Measurements from ENCODE around the gene SEMA4D.

SEMA4D gene

DNA sequence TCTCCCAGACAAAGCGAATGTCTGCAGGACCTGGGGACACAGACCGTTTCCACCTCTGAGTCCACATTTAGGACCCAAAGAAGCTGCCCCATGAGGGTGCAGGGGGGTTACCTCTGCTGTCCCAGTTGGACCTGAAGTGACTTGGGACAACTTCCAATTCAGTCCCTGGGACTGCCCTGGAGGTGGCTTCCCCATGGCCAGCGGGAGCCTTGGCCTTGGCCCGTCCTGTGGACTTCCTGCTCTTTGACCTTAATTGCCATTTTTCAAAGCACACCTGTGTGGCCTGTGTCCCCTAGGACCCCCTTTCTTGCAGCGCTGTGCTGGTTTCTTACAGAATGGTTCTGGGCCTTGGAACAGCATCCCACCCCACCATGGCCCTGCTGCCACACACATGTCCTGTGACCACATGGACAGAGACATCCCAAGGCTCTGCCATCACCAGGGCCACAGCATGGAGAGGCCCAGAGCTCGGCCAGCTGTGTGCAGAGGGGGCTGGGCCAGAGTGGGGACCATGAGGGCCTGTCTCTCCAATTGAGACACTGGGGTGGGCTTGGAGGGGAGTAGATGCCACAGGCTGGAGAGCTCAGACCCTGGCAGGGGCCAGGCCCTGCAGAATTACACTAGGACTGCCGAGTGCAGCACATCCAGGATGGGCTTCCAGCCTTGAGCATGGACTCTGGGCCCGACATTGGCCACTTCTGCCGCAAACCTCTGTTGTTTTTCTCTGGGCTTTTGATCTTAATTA lies 133.8 kb downstream of the SEMA4D start:
- in situ Hi-C loops (cut with HindIII; ENCODE audit: low sequenced_read_pairs), result no loop called here

DNA sequence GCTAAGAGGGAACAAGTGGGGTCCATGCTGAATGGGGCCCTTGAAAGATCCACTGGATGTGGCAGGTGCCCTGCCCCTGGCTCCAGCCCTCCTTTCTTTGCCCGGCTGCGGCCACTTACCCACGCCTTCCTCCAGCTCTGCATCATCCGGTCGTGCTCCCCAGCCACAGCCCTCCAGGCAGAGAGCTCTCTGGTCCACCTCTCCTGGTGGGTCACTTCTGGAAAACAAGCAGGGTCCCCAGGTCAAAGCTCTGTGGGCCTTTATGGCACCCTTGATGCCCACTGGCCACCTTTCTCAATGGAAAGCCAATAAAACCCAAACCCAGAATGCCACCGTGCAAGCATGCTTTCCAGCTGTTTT lies 134.6 kb downstream of the SEMA4D start:
- in situ Hi-C loops (cut with HindIII; ENCODE audit: low sequenced_read_pairs), result no loop called here

DNA sequence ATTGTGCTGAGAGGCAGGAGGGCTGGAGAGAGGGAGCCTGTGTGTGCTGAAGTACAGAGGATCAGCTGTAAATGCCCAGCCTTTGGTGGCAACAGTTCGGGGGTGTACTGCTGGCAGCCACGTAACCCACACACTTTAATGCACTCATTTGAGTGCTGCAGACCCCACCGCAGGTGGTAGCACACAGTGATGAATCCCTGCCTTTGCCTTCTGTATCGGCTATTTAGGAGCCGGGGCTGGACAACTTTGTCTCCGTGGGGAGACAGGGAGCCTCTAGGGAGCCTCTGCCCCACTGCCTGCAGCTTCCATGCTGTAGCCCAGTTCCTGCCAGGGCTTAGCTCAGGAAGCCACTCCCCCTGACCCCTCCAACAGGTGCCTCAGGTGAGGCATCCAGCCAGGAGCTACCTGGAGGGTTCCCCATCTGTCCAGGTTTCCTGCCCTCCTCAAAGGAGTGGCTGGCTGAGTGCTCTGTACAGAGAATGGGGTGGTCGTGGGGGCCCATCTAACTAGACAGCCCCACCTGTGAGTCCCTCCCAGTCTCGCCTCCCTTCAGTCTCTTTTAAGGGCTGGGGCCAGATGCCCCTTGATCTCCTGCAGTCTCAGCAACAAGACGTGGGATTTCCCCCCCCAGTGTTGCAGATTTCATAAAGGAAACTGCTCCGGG lies 135.1 kb downstream of the SEMA4D start:
- in situ Hi-C loops (cut with HindIII; ENCODE audit: low sequenced_read_pairs), result no loop called here

DNA sequence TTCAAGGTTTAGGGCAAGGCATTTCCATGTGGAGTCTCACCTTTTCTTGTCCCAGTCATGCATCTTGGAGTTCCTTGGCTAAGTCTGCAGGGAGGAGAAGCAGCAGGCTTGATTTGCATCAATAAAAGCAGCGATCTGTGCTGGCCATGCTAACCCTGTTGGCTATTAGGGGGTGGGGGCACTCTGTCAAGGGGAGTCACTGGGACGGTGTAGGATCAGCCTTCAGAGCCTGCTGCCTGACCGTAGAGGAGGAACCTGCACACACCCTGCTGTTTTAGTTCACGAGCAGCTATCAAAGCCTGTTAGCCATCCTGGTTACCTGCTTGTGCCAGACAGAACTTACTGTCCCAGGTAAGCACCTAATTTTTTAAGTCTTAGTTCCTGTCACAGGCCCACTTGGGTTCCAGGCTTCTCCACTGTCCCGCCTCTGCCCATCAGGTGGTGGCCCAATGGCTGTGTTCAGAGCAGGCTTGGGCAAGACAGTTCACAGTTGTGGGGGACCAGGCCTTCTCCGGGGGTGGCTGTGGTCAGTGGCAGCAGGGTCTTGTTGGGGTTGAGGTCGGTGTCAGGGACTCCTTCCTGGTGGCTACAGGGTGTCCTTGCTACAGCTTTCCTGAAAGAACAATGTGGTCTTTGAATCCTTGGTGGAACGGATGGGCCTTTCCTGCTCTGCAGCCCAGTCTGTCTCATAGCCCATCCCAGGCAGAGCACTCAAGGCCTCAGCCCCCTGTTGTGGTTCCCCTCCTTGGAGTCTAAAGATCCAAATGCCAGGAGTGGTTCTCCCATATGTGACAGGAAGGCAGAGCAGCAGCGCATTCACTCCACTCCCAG lies 135.9 kb downstream of the SEMA4D start:
- in situ Hi-C loops (cut with HindIII; ENCODE audit: low sequenced_read_pairs), result no loop called here

DNA sequence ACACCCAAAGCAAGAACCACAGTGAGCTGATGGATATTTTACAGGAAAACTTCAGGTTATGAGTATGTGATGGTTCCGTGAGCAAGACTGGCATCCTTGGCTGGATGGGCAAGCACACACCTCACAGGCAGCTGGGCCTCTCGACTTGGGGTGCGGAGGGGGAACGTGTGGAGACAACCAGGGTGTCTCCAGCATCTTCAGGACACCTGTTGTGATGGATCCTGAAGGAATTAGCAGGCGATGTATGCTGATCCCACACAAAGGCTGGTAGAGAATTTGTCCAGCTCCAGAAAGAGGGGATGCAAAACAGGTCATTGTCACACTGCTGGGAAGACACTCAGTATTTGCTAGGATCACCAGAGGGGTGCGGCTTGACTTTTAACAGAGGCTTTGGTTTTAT lies 136.9 kb downstream of the SEMA4D start:
- in situ Hi-C loops (cut with HindIII; ENCODE audit: low sequenced_read_pairs), result no loop called here

DNA sequence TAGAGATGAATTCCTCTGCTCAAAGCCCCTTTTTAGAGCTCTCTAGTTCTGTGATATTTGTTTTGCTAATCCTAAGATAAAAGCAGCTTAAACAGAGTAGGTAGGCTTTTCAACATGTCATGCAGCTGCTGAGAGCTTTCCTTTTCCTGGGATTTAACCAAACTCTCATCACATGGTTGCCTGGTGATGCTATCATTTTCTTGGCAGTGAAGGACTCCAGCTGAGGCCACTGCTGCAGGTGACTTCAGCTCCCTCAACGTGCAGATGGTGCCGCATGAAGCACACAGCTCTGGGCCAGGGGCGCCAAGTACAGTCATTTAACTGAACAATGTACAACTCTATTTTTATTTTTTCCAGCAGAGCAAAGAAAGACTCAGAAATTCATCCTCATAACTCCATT lies 137.4 kb downstream of the SEMA4D start:
- in situ Hi-C loops (cut with HindIII; ENCODE audit: low sequenced_read_pairs), result no loop called here

DNA sequence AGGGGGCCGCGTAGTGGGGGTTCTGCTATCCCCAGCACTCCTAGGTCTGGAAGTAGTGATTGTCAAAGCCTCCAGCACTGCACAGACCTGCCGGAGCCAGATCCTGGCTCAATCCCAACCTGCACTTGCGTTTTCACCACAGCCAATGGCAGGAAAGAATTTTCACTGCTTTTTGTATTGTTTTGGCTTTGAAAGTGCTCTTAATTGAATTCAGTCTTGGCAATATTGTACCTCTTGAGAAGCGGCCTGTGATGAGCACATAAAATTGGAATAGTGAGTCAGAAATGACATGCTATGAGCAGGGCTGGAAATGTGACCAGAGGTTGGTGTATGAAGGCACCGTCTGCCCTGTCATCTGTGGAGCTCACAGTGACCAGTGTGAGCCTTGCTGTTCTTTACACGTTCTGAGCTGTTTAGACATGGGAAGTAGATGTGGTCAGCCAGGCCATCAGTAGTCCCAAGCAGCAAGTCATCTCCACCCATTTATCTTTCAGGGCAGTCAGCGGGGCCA lies 138.1 kb downstream of the SEMA4D start:
- in situ Hi-C loops (cut with HindIII; ENCODE audit: low sequenced_read_pairs), result no loop called here

DNA sequence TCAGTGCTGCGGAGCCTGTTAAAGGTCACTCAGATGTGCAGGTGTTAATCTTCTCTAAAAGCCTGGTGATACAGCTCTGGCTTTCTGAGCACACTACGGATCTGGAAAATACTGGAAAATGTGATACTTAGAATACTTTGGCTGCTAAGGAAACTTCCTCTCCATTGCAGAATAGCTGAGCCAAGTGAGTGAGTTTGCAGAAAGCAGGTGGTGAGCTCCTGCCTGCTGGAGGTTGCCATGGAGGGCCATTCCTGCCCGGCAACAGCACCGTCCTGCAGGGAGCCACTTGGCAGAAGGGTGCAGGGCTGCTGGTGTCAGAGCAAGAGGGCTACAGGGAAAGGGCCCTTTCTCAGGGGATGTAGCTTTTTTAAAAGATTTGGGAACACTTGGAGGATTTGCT lies 138.9 kb downstream of the SEMA4D start:
- in situ Hi-C loops (cut with HindIII; ENCODE audit: low sequenced_read_pairs), result no loop called here

DNA sequence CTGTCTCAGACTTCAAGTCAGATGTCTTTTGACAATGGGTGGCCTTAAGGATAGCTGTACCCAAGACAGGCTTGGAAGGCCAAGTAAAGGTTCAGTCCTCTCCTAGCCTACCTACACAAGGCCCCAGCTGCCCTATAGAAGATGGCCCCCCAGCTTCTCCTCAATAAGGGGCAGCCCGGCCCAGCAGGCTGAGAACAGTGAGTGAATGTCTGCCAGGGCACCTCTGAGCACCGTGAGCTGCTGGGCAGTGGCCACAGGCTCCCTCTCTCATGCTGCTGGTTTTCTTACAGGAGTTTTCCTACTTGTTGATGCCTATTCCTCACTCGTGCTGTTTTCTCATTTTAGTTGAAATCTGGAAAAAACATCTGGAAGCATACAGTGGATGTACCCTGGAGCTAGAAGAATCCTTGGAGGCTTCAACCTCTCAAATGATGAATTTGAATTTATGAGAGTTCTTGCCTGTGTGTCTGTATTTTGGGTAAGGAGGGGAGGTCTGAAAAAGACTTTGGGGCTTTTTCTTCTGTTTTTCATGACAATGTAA lies 139.5 kb downstream of the SEMA4D start:
- in situ Hi-C loops (cut with HindIII; ENCODE audit: low sequenced_read_pairs), result no loop called here

DNA sequence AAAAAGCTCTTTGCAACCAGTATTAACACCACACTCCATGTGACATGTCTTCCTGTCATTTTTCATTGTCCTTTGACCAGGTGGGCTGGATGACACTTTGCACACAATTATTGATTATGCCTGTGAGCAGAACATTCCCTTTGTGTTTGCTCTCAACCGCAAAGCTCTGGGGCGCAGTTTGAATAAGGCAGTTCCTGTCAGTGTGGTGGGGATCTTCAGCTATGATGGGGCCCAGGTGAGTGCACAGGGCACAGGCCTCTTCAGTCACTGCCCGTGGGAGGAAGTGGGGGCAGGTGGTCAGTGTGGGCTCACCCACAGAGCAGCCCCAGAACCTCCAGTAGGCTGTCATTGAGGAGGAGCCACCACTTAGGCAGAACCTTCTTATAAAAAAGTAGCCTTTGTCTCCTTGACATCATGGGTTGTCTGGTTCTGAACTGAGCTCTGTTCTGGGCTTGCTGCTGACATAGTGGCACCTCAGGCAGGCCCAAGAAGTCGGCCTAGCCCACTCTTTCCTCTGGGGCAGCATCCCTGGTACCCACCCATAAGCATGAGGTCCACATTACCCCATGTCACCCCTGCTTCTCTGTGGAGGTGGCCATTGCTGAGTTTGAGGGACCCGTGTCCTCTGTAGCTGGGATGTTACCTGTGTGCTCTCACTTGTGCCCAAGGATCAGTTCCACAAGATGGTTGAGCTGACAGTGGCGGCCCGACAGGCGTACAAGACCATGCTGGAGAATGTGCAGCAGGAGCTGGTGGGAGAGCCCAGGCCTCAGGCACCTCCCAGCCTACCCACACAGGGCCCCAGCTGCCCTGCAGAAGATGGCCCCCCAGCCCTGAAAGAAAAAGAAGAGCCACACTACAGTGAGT lies 140.3 kb downstream of the SEMA4D start:
- in situ Hi-C loops (cut with HindIII; ENCODE audit: low sequenced_read_pairs), result no loop called here

DNA sequence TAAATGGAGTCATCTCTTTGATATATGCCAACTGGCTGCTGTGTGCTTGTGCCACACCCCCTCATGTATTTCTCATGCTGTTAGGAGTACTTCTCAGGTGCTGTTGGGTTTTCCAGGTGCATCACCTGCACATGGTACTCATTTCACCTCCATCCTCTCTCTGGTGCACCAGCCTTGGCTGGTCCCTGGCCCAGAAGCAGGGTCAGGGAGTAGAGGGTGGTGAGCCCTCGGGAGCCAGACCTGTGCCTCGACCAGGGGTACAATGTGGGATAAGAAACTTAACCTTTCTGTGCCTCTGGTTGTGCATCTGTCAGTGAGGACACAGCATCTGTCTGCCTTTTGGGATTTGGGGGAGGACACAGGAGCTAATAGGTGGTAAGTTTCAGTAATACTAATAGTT lies 141.1 kb downstream of the SEMA4D start:
- in situ Hi-C loops (cut with HindIII; ENCODE audit: low sequenced_read_pairs), result no loop called here

DNA sequence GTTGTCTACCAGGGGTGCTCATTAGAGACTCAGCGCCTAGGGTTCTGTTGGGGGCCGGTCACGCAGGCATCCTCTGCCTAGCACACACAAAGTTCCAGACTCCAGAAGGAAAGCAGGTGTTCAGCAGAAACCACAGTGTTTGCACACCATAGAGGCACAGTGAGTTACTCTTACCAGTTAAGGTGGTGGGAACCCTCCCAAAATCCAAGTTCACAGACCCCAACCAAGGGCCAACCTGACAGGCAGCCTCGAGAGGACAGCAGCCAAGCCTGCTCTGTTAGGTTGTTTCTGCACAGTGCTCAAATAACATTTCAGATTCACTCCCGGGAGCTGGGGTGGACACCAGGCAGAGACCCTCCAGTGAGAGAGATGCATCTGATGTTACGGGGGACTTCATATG lies 143.4 kb downstream of the SEMA4D start:
- in situ Hi-C loops (cut with HindIII; ENCODE audit: low sequenced_read_pairs), result no loop called here

DNA sequence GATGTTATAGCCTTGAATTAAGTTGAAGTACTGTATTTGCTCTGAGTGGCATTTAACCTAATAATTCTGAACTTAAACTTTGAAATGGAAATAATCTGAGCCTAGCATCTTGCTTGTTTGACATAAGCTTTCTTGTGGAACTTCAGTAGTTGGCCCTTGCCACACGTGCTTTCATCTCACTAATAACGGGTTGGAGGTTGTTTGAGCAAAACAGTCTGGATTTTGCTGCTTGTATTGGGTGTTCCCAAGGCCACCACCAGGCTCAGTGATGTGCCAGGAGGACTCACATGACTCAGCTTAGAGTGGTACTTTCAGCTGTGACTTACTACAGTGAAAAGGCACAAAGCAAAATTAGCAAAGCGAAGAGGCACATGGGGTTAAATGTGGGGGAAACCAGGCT lies 143.9 kb downstream of the SEMA4D start:
- in situ Hi-C loops (cut with HindIII; ENCODE audit: low sequenced_read_pairs), result no loop called here

DNA sequence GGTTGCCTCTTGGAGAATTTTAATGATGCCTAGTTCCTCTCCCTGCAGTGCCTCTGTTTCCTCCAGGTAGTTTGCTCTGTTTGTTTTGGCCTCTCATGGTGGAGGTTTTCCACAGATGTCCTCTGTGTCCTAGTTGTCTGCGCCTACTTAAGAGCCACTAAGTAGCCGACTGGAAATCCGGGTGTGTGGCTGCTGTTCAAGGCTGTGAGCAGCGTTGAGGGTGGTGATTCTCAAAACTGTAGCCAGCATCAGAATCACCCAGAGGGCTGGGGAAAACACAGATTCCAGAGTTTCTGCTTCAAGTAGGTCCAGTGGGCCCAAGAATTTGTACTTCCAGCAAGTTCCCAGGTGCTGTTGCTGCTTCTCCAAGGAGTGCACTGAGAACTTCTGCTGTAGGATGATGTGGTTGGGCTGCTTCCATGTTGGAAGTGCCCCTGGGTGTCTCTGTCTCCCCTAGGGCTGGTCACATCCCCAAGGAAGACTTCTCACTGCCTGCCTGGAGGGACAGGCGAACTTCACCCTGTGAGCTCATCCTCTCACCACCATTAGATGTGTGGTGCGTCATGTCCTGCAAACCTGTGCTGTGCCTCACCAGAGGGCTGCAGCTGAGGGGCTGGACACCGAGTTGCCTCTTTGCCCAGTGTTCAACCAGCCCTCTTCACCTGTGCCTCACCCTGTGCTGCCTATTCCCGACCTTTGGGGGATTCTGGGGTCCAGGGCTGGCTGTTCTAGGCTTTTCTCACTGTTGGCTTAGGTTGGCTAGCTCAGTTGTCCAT lies 144.9 kb downstream of the SEMA4D start:
- in situ Hi-C loops (cut with HindIII; ENCODE audit: low sequenced_read_pairs), result no loop called here

DNA sequence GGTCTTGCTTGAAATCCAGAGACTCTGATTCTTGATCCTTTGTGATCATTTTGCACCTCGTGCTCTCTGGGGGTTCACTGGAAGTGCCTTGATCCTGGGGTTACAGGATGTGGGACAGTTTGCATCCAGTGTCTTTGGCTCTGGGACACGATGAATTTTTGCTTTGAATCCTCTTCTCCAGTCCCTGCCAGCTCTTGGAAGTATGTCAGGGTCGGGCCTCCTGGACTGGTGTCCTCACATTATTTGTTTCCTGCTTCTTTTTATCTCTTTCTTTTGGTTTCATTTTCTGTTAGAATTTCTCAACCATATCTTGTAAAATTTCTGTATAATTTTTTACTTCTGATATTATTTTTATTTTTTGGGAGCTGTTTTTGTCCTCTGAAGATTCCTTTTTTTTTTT lies 145.5 kb downstream of the SEMA4D start:
- in situ Hi-C loops (cut with HindIII; ENCODE audit: low sequenced_read_pairs), result no loop called here

DNA sequence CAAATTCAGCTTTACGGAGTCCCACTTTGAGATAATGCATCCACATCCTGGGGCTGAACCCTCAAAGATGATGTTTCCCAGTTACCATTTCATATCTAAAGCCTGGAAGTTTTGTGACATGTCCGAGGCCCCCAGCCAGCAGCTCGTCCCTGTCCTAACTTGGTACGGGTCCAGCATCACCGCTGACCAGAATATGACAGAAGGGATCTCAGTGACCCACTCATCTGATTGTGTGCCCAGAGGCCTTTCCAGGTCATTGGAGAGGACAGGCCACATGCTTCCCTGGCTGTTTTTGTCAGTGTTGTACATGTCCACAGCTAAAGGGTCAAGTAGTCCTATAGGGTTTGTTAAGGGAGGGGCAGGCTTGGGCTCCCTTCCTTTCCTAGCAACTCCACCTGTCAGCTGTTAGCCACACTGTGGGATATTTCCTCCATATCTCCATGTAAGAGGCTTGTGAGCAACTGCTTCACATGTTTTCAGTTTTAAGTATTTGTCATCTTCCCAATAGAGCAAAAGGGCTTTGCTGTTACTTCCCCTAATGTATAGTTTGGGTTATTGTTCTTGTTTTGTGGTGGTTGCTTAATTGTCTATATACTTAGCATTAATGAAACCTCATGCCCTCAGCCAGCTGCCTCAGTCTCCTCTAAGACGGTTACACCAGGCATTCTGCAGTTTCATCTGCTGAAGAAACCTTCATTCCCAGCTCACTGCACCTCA lies 146.2 kb downstream of the SEMA4D start:
- in situ Hi-C loops (cut with HindIII; ENCODE audit: low sequenced_read_pairs), result no loop called here

DNA sequence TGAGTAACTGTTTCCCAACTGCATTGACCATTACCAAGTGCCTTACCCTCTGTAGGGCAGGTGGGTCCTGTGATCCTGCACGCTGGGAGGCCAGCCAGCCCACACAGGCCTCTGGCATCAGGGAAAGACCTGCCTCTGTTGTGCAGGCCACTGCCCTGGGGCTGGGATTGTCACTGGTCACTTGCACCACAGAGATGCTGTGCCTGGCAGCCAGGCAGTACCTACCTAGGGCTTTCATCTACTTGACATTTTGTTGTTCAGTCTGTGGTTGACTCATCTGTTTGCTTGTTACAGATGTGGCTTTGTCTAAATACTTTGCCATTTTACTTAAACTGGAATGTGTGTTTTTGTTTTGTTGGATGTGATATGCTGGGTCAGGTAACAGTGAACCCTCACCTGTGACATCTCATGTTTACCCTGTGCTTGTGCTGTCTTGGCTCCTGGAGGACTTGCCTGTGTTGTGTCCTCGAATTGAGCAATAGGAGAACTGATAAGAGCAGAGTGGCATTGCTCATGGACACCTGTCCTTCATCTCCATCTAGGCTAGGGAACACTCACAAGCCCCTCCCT lies 146.8 kb downstream of the SEMA4D start:
- in situ Hi-C loops (cut with HindIII; ENCODE audit: low sequenced_read_pairs), result no loop called here

DNA sequence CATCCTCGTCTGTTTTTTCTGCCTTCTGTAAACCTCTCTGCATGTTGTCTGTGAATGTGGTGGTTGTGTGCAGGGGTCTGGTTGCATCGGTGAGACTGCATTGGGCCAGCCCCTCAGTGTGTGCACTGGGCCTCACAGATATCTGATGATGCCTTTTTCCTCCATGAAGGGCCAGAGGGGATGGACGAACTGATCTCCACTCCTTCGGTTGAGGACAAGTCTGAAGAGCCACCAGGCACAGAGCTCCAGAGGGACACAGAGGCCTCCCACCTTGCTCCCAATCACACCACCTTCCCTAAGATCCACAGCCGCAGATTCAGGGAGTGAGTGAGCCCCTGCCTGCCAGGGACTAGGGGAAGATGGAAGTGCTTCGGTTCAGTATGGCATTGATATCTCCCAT lies 148.3 kb downstream of the SEMA4D start:
- in situ Hi-C loops (cut with HindIII; ENCODE audit: low sequenced_read_pairs), result no loop called here

DNA sequence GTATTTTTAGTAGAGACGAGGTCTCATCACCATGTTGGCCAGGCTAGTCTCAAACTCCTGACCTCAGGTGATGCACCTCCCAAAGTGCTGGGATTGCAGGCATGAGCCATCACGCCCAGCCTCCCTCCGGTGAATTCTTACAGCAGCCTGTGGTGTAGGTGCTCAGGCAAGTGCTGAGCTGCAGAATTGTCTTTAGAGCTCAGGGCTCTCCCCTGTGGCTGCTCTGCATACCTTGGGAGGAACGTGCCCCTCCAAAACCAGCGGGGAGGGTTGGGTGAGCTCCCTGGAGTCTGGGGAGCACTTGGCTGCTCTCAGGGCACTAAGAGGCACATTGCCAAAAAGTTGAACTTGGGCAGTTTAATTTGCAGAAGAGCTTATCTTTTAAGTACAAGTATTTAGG lies 150.3 kb downstream of the SEMA4D start:
- in situ Hi-C loops (cut with HindIII; ENCODE audit: low sequenced_read_pairs), result no loop called here
